MCF 10A (cell line): ENCODE data around the gene METTL23. TPM values are rescaled to one million over a fixed set of nuclear protein-coding genes. Genes with fewer than 3 reads are reported as not detected.

Source experiments
- BruUV-seq: library from RNA; stranded (reverse); fragments of 400-500 nt; replicated peaks from 2 replicates; lab custom pipeline; 2021; lab: Mats Ljungman, UMichigan
- CTCF ChIA-PET: fragments of 300-600 bp; sonication (Branson Sonifier 250); formaldehyde crosslinking; extraction: SDS; loops from one replicate; lab custom pipeline; 2021; ENCODE audit warnings: antibody characterized with exemption, inconsistent platforms; lab: Yijun Ruan, JAX
- POLR2A ChIA-PET: fragments of 300-600, 350-650 bp; sonication (Branson Sonifier 250); formaldehyde crosslinking; extraction: SDS; loops from one replicate; lab custom pipeline; 2020; ENCODE audit warnings: antibody characterized with exemption, inconsistent platforms; lab: Yijun Ruan, JAX
- DNase-seq: peaks from one replicate; pipeline ENCODE4 v3.0.0-alpha.2; 2018; ENCODE audit not compliant: unreplicated experiment
- H3K27ac Mint-ChIP-seq: one replicate; pipeline ENCODE4 v1.8.0; 2022; ENCODE audit warnings: mild to moderate bottlenecking, low read depth, mixed read lengths; ENCODE audit not compliant: unreplicated experiment
- H3K27me3 Mint-ChIP-seq: one replicate; pipeline ENCODE4 v1.8.0; 2022; ENCODE audit warnings: mixed read lengths; ENCODE audit not compliant: insufficient read depth, unreplicated experiment
- H3K36me3 Mint-ChIP-seq: one replicate; pipeline ENCODE4 v1.8.0; 2022; ENCODE audit warnings: mild to moderate bottlenecking, moderate library complexity, mixed read lengths; ENCODE audit not compliant: insufficient read depth, unreplicated experiment
- H3K4me1 Mint-ChIP-seq: one replicate; pipeline ENCODE4 v1.8.0; 2022; ENCODE audit warnings: mixed read lengths; ENCODE audit not compliant: insufficient read depth, unreplicated experiment
- H3K4me3 Mint-ChIP-seq: one replicate; pipeline ENCODE4 v1.8.0; 2022; ENCODE audit warnings: mild to moderate bottlenecking, moderate library complexity, mixed read lengths; ENCODE audit not compliant: unreplicated experiment
- H3K9me3 Mint-ChIP-seq: one replicate; pipeline ENCODE4 v1.8.0; 2022; ENCODE audit warnings: mixed read lengths; ENCODE audit not compliant: unreplicated experiment
- intact Hi-C: fragments of 100-400 bp; cut with micrococcal nuclease; formaldehyde crosslinking; loops from 2 replicates; pipeline ENCODE4 v1.14.1; 2022
- total RNA-seq: library from RNA; stranded (reverse); gene quantifications from 2 replicates; pipeline ENCODE4 v1.2.3, GENCODE V29; 2022
- TF ChIP-seq, protein P1 (sequence below): fragments of 200-600 bp; IDR thresholded peaks from one replicate; pipeline ENCODE4 v1.8.0; 2022; ENCODE audit warnings: antibody characterized with exemption, mild to moderate bottlenecking; ENCODE audit not compliant: unreplicated experiment

The METTL23 gene
- total RNA-seq, 1 experiment from 2014 or later = 35.1 TPM

DNA sequence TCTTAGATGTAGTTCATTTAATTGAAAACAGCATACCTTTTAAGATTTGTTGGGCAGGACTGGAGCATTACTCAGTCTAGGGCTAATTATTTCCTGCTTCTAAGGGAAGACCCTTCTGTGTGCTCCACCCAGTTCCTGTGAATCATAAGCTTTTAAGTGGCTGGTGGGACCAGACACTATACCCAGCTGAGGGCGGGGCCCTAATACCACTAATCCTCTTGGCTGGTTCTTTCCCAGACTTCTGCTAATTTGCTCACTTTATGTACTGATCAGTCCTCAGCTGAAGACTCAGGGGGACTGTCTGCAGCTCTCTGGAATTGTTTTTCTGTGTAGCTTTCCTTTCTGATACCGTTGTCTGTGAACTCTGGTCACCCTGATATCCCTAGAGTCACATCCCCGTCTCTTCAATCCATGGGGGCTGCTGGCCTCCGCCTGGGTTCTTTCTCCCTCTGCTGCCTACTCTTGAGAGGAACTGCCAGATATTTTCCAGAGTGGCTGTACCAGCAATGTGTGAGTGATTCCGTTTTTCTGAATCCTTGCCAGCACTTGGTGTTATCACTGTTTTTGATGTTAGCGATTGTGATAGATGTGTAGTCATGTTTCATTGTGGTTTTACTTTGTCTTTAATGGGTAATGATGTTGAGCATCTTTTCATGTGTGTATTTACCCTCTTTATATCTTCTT is 46.3 kb downstream of the METTL23 start:
- CTCF ChIA-PET = interaction anchor here (0.5 kb wide), 1 partner anchor 38 kb away, joined by 3 read pairs; no protein-coding TSS in a partner anchor
- H3K27ac Mint-ChIP-seq = no peak overlapping the region
- H3K4me1 Mint-ChIP-seq = peaks cover 8% of the 10 kb centered on the region
- intact Hi-C loops = no loop called here
- no peaks in the 10 kb centered on the region for H3K27me3 Mint-ChIP-seq
- POLR2A ChIA-PET = no interaction called here
- H3K36me3 Mint-ChIP-seq = peaks cover 73% of the 10 kb centered on the region
- BruUV-seq = no TSS peak
- no peaks in the 10 kb centered on the region for H3K9me3 Mint-ChIP-seq
- TF ChIP-seq, protein P1, sequence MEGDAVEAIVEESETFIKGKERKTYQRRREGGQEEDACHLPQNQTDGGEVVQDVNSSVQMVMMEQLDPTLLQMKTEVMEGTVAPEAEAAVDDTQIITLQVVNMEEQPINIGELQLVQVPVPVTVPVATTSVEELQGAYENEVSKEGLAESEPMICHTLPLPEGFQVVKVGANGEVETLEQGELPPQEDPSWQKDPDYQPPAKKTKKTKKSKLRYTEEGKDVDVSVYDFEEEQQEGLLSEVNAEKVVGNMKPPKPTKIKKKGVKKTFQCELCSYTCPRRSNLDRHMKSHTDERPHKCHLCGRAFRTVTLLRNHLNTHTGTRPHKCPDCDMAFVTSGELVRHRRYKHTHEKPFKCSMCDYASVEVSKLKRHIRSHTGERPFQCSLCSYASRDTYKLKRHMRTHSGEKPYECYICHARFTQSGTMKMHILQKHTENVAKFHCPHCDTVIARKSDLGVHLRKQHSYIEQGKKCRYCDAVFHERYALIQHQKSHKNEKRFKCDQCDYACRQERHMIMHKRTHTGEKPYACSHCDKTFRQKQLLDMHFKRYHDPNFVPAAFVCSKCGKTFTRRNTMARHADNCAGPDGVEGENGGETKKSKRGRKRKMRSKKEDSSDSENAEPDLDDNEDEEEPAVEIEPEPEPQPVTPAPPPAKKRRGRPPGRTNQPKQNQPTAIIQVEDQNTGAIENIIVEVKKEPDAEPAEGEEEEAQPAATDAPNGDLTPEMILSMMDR = no peak
- no peak overlapping the region for H3K4me3 Mint-ChIP-seq
- peak; percentile 55 for DNase-seq

DNA sequence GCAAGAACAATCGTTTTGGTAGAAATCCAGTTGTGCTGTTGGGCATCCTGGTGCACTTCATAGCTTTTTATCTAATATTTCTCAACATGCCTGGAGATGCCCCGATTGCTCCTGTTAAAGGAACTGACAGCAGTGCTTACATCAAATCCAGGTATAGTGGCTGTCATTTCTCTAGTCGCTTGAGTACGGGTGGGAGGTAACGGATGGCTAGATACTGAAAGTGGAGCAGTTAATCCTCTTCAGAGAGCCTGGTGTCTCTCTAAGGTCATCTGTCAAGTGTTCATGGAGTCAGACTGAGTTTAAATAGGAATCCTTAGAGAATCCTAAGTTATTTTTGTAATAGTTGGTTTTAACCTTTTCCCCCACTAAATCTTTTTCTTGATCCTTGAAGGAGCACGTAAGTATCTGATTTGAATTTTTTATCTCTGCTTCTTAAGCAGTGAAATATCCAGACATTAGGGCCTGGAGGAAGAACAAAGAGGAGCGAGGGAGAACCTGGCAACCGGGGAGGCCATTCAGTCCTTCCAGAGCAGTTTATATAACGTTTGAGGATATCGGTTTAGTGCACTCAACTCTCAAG is 48.5 kb downstream of the METTL23 start:
- POLR2A ChIA-PET = no interaction called here
- no peak for DNase-seq

DNA sequence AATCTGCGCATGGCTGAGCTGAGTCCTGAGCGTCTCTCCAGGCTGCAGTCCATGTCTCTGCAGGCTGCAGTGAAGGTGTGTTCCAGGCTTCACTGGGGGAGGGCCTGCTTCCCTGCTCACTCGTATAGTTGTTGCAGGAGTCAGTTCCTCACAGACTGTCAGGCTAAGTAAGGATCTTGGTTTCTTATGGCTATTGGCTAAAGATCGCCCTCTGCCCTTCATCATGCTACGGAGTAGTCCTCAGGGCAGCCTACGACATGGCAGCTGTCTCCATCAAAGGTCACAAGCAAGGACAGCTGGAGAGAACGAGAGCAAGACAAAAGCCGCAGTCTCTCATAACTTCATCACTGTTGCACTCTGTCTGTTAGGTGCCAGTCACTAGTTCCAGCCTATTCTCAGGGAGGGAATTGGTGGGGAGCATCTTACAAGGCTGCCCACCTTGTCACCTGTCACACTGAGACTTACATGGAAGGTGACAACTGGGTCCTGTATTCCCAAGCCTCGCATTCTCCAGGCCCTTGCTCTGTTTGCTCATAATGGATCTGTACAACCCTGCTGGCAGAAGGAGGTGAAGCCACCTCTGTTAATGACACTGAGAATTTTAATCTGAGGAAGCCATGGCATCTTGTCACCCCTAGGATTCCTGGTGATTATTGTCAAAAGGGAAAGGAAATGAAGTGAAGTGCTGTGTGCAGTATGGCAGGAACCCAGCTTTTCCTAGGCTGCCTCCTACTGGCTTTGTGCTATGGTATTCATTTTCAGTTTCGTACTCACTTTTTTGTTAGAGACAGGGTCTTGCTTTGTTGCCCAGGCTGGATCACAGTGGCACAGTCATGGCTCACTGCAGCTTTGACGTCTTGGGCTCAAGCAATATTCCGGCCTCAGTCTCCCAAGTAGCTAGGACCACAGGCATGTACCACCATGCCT is 54.7 kb downstream of the METTL23 start:
- no peak overlapping the region for H3K27ac Mint-ChIP-seq
- no TSS peak for BruUV-seq
- H3K4me3 Mint-ChIP-seq = no peak overlapping the region
- no peaks in the 10 kb centered on the region for H3K9me3 Mint-ChIP-seq
- intact Hi-C loops = no loop called here
- H3K4me1 Mint-ChIP-seq = no peaks in the 10 kb centered on the region
- CTCF ChIA-PET = interaction anchor here (0.6 to 0.8 kb wide), 2 partner anchors 648 to 976 kb away, joined by 3 to 4 read pairs; no protein-coding TSS in a partner anchor
- POLR2A ChIA-PET = interaction anchor here (1.7 kb wide), 1 partner anchor 10 kb away, joined by 3 read pairs; no protein-coding TSS in a partner anchor
- H3K36me3 Mint-ChIP-seq = peaks cover 32% of the 10 kb centered on the region
- no peaks in the 10 kb centered on the region for H3K27me3 Mint-ChIP-seq
- no peak for DNase-seq
- TF ChIP-seq, protein P1 = no peak

More for the DNA sequence above, 48.5 kb downstream of the METTL23 start:
- no peak overlapping the region for H3K4me3 Mint-ChIP-seq
- intact Hi-C loops = no loop called here
- peaks cover 72% of the 10 kb centered on the region for H3K36me3 Mint-ChIP-seq
- no peaks in the 10 kb centered on the region for H3K27me3 Mint-ChIP-seq
- no peak overlapping the region for H3K27ac Mint-ChIP-seq
- BruUV-seq = no TSS peak
- CTCF ChIA-PET = no interaction called here
- TF ChIP-seq, protein P1 = no peak
- H3K9me3 Mint-ChIP-seq = no peaks in the 10 kb centered on the region
- peaks cover 8% of the 10 kb centered on the region for H3K4me1 Mint-ChIP-seq
